HEK293 (cell line): ENCODE data around the gene GPR3.
A peak's percentile ranks its signal among the peaks of the same experiment; 100 is the strongest.

Source experiments
- CTCF ChIA-PET: fragments of 350-600 bp; formaldehyde crosslinking; extraction: SDS; loops from one replicate; lab custom pipeline; 2021; ENCODE audit warnings: antibody characterized with exemption; lab: Yijun Ruan, JAX
- POLR2A ChIA-PET: fragments of 300-600 bp; formaldehyde crosslinking; extraction: SDS; loops from one replicate; lab custom pipeline; 2020; ENCODE audit warnings: antibody characterized with exemption, inconsistent platforms; lab: Yijun Ruan, JAX
- H3K27ac ChIP-seq: fragments of 200-500 bp; sonication (Bioruptor generic); 2 replicates; pipeline ENCODE4 v1.5.1; 2014; ENCODE audit warnings: low read depth, low read length, control low read depth, inconsistent platforms; ENCODE audit errors: extremely low read depth
- H3K36me3 ChIP-seq, 2 experiments: fragments of 200-500 bp in 1 of 2; sonication (Bioruptor generic) in 1 of 2; 1 replicate in 1 of 2; 2 replicates in 1 of 2; pipeline ENCODE4 v1.5.1; 2014 to 2017; ENCODE audit warnings: inconsistent platforms in 2 of 2, low read length in 2 of 2; ENCODE audit not compliant: control insufficient read depth in 2 of 2, insufficient read depth in 1 of 2
- H3K4me1 ChIP-seq: fragments of 200-500 bp; sonication (Bioruptor generic); 2 replicates; pipeline ENCODE4 v1.5.1; 2014; ENCODE audit warnings: mild to moderate bottlenecking, low read length, inconsistent platforms; ENCODE audit not compliant: control insufficient read depth, insufficient read depth
- H3K4me3 ChIP-seq: 2 replicates; pipeline ENCODE4 v1.5.1; 2011; ENCODE audit warnings: low read depth, mild to moderate bottlenecking, control low read depth, low read length, moderate library complexity
- H3K9me3 ChIP-seq: fragments of 200-500 bp; sonication (Bioruptor generic); 2 replicates; pipeline ENCODE4 v1.5.1; 2014; ENCODE audit warnings: low read depth, low read length, inconsistent platforms; ENCODE audit not compliant: control insufficient read depth, insufficient read depth
- GLI2 ChIP-seq: fragments of 450-650 bp; formaldehyde crosslinking; IDR thresholded peaks from 2 replicates; pipeline ENCODE4; 2017; ENCODE audit warnings: missing biosample characterization, missing genetic modification characterization, low read depth, borderline replicate concordance
- SCRT2 ChIP-seq: fragments of 450-650 bp; formaldehyde crosslinking; IDR thresholded peaks from 2 replicates; pipeline ENCODE4 v1.5.1; 2016; ENCODE audit warnings: missing biosample characterization, missing genetic modification characterization
- SP7 ChIP-seq: fragments of 450-650 bp; formaldehyde crosslinking; IDR thresholded peaks from 2 replicates; pipeline ENCODE4 v1.5.1; 2016; ENCODE audit warnings: missing biosample characterization, missing genetic modification characterization
- ZBTB8A ChIP-seq: fragments of 450-650 bp; formaldehyde crosslinking; IDR thresholded peaks from 2 replicates; pipeline ENCODE4 v1.5.1; 2016; ENCODE audit warnings: missing biosample characterization, missing genetic modification characterization
- ZNF23 ChIP-seq: fragments of 450-650 bp; formaldehyde crosslinking; IDR thresholded peaks from 2 replicates; pipeline ENCODE4 v1.5.1; 2016; ENCODE audit warnings: missing biosample characterization, missing genetic modification characterization, borderline replicate concordance
- ZNF24 ChIP-seq: fragments of 450-650 bp; formaldehyde crosslinking; IDR thresholded peaks from 2 replicates; pipeline ENCODE4 v1.5.1; 2016; ENCODE audit warnings: missing biosample characterization, missing genetic modification characterization
- ZNF311 ChIP-seq: fragments of 450-650 bp; formaldehyde crosslinking; IDR thresholded peaks from 2 replicates; pipeline ENCODE4 v1.5.1; 2017; ENCODE audit warnings: missing biosample characterization, missing genetic modification characterization, borderline replicate concordance
- ZNF654 ChIP-seq: fragments of 450-650 bp; formaldehyde crosslinking; IDR thresholded peaks from 2 replicates; pipeline ENCODE4 v1.5.1; 2016; ENCODE audit warnings: low read depth, missing biosample characterization, missing genetic modification characterization
- ZNF76 ChIP-seq: fragments of 450-650 bp; formaldehyde crosslinking; IDR thresholded peaks from 2 replicates; pipeline ENCODE4; 2016; ENCODE audit warnings: low read depth, missing biosample characterization, missing genetic modification characterization, borderline replicate concordance
- ZSCAN4 ChIP-seq: fragments of 450-650 bp; formaldehyde crosslinking; IDR thresholded peaks from 2 replicates; pipeline ENCODE4 v1.5.1; 2017; ENCODE audit warnings: missing biosample characterization, missing genetic modification characterization
- TF ChIP-seq, protein P1 (sequence below): fragments of 450-650 bp; formaldehyde crosslinking; IDR thresholded peaks from 2 replicates; pipeline ENCODE4 v1.5.1; 2016; ENCODE audit warnings: missing biosample characterization, missing genetic modification characterization, borderline replicate concordance
- TF ChIP-seq, protein P2 (sequence below): fragments of 450-650 bp; formaldehyde crosslinking; IDR thresholded peaks from 2 replicates; pipeline ENCODE4 v1.5.1; 2016; ENCODE audit warnings: missing biosample characterization, missing genetic modification characterization, borderline replicate concordance
- TF ChIP-seq, protein P3 (sequence below): fragments of 450-650 bp; formaldehyde crosslinking; optimal IDR thresholded peaks from 2 replicates; pipeline ENCODE3; 2016; ENCODE audit warnings: missing biosample characterization, mild to moderate bottlenecking, missing genetic modification characterization
- TF ChIP-seq, protein P4 (sequence below): fragments of 450-650 bp; formaldehyde crosslinking; IDR thresholded peaks from 2 replicates; pipeline ENCODE4 v1.5.1; 2016; ENCODE audit warnings: missing biosample characterization, missing genetic modification characterization
- TF ChIP-seq, protein P5 (sequence below): fragments of 450-650 bp; formaldehyde crosslinking; IDR thresholded peaks from 2 replicates; pipeline ENCODE4 v1.5.1; 2017; ENCODE audit warnings: missing biosample characterization, missing genetic modification characterization
- TF ChIP-seq, protein P6 (sequence below): fragments of 450-650 bp; IDR thresholded peaks from 2 replicates; pipeline ENCODE4 v1.5.1; 2018; ENCODE audit warnings: missing biosample characterization, mild to moderate bottlenecking, missing genetic modification characterization

The GPR3 gene

DNA sequence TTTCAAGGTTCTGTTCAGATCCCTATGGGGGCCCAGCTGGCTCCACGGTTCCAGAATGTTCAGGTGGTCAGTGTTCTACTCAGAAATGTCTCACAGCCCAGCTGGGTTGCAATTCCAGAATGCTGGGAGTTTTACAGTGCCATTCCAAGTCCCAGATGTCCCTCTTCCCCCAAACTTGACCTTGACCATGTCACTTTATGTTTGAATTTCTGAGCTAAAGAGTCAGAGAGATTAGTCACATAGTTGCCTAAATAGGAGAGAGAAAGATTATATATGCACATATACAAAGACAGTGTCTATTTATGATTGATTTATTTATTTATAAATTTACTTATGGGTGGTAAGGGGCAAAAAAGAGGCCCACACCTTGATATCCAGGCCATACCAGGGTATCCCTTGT lies 2.5 kb downstream of the GPR3 start (continued):
- TF ChIP-seq, protein P1, sequence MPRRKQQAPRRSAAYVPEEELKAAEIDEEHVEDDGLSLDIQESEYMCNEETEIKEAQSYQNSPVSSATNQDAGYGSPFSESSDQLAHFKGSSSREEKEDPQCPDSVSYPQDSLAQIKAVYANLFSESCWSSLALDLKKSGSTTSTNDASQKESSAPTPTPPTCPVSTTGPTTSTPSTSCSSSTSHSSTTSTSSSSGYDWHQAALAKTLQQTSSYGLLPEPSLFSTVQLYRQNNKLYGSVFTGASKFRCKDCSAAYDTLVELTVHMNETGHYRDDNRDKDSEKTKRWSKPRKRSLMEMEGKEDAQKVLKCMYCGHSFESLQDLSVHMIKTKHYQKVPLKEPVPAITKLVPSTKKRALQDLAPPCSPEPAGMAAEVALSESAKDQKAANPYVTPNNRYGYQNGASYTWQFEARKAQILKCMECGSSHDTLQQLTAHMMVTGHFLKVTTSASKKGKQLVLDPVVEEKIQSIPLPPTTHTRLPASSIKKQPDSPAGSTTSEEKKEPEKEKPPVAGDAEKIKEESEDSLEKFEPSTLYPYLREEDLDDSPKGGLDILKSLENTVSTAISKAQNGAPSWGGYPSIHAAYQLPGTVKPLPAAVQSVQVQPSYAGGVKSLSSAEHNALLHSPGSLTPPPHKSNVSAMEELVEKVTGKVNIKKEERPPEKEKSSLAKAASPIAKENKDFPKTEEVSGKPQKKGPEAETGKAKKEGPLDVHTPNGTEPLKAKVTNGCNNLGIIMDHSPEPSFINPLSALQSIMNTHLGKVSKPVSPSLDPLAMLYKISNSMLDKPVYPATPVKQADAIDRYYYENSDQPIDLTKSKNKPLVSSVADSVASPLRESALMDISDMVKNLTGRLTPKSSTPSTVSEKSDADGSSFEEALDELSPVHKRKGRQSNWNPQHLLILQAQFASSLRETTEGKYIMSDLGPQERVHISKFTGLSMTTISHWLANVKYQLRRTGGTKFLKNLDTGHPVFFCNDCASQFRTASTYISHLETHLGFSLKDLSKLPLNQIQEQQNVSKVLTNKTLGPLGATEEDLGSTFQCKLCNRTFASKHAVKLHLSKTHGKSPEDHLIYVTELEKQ (tag by site-specific recombination) = no peak
- TF ChIP-seq, protein P2, sequence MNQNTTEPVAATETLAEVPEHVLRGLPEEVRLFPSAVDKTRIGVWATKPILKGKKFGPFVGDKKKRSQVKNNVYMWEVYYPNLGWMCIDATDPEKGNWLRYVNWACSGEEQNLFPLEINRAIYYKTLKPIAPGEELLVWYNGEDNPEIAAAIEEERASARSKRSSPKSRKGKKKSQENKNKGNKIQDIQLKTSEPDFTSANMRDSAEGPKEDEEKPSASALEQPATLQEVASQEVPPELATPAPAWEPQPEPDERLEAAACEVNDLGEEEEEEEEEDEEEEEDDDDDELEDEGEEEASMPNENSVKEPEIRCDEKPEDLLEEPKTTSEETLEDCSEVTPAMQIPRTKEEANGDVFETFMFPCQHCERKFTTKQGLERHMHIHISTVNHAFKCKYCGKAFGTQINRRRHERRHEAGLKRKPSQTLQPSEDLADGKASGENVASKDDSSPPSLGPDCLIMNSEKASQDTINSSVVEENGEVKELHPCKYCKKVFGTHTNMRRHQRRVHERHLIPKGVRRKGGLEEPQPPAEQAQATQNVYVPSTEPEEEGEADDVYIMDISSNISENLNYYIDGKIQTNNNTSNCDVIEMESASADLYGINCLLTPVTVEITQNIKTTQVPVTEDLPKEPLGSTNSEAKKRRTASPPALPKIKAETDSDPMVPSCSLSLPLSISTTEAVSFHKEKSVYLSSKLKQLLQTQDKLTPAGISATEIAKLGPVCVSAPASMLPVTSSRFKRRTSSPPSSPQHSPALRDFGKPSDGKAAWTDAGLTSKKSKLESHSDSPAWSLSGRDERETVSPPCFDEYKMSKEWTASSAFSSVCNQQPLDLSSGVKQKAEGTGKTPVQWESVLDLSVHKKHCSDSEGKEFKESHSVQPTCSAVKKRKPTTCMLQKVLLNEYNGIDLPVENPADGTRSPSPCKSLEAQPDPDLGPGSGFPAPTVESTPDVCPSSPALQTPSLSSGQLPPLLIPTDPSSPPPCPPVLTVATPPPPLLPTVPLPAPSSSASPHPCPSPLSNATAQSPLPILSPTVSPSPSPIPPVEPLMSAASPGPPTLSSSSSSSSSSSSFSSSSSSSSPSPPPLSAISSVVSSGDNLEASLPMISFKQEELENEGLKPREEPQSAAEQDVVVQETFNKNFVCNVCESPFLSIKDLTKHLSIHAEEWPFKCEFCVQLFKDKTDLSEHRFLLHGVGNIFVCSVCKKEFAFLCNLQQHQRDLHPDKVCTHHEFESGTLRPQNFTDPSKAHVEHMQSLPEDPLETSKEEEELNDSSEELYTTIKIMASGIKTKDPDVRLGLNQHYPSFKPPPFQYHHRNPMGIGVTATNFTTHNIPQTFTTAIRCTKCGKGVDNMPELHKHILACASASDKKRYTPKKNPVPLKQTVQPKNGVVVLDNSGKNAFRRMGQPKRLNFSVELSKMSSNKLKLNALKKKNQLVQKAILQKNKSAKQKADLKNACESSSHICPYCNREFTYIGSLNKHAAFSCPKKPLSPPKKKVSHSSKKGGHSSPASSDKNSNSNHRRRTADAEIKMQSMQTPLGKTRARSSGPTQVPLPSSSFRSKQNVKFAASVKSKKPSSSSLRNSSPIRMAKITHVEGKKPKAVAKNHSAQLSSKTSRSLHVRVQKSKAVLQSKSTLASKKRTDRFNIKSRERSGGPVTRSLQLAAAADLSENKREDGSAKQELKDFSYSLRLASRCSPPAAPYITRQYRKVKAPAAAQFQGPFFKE = no peak
- no peak for TF ChIP-seq ZBTB8A (tag by site-specific recombination)

DNA sequence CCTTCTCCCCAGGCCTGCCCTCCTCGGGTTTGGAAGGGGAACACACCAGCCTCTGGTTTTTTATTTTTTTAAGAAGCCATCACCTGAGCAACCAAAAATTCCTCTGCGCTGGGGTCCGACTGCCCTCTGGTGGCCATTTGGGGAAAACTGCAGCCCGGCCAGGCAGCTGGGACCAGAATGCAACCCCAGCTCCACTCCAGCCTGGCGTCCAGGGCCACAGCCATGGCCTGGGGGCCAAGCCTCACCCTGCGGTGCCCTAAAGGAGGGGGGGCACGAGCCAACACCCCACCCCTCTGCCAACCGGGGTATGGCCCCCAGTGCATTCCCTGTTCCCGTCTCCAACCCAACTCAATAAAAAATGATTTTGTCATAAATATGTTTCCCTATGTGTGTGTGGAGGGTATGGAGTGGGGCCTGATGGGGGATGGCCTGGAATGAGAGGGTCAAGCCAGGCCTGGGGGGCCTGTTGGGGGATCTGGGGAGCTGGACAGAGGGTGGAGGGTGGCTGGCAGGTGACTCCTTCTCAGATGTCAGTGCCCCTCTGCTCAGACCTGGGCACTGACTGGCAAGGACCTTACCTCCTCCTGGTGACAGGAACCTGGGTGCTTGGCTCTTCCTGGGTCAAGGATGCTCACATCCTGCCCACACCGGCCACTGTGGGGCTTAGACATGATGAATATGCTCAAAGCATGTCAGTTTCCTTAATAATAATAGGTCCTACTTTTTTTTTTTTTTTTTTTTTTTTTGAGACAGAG lies 3.2 kb downstream of the GPR3 start:
- ChIA-PET CTCF (interaction anchor here (0.5 to 7.4 kb wide), 33 partner anchors 9 to 351 kb away, joined by 3 to 202 read pairs (median 4); partner anchors contain the start of genes AHDC1, MAP3K6 and SYTL1), POLR2A (interaction anchor here (1.0 to 1.7 kb wide), 3 partner anchors 30 to 208 kb away, joined by 4 to 7 read pairs (median 5); partner anchors contain the start of gene AHDC1)
- no peak overlapping the region for H3K27ac ChIP-seq
- TF ChIP-seq ZNF24 = no peak
- TF ChIP-seq, protein P3, sequence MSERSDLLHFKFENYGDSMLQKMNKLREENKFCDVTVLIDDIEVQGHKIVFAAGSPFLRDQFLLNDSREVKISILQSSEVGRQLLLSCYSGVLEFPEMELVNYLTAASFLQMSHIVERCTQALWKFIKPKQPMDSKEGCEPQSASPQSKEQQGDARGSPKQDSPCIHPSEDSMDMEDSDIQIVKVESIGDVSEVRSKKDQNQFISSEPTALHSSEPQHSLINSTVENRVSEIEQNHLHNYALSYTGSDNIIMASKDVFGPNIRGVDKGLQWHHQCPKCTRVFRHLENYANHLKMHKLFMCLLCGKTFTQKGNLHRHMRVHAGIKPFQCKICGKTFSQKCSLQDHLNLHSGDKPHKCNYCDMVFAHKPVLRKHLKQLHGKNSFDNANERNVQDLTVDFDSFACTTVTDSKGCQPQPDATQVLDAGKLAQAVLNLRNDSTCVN (tag by site-specific recombination) = no peak
- TF ChIP-seq, protein P4, sequence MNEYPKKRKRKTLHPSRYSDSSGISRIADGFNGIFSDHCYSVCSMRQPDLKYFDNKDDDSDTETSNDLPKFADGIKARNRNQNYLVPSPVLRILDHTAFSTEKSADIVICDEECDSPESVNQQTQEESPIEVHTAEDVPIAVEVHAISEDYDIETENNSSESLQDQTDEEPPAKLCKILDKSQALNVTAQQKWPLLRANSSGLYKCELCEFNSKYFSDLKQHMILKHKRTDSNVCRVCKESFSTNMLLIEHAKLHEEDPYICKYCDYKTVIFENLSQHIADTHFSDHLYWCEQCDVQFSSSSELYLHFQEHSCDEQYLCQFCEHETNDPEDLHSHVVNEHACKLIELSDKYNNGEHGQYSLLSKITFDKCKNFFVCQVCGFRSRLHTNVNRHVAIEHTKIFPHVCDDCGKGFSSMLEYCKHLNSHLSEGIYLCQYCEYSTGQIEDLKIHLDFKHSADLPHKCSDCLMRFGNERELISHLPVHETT (tag by site-specific recombination) = no peak
- no peak for TF ChIP-seq ZNF23 (tag by site-specific recombination)
- no peak for TF ChIP-seq ZSCAN4 (tag by site-specific recombination)
- TF ChIP-seq, protein P5, sequence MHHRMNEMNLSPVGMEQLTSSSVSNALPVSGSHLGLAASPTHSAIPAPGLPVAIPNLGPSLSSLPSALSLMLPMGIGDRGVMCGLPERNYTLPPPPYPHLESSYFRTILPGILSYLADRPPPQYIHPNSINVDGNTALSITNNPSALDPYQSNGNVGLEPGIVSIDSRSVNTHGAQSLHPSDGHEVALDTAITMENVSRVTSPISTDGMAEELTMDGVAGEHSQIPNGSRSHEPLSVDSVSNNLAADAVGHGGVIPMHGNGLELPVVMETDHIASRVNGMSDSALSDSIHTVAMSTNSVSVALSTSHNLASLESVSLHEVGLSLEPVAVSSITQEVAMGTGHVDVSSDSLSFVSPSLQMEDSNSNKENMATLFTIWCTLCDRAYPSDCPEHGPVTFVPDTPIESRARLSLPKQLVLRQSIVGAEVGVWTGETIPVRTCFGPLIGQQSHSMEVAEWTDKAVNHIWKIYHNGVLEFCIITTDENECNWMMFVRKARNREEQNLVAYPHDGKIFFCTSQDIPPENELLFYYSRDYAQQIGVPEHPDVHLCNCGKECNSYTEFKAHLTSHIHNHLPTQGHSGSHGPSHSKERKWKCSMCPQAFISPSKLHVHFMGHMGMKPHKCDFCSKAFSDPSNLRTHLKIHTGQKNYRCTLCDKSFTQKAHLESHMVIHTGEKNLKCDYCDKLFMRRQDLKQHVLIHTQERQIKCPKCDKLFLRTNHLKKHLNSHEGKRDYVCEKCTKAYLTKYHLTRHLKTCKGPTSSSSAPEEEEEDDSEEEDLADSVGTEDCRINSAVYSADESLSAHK (tag by site-specific recombination) = no peak
- TF ChIP-seq ZNF654 = peak; percentile 80
- TF ChIP-seq SP7 (tag by site-specific recombination) = peak; percentile 42
- no peak for TF ChIP-seq ZNF311 (tag by site-specific recombination)
- TF ChIP-seq ZNF76 (tag by site-specific recombination) = 0 out of 2 replicates have a peak, but pooled peaks have one; percentile 20
- no peak for TF ChIP-seq GLI2 (tag by site-specific recombination)
- TF ChIP-seq SCRT2 = no peak
- TF ChIP-seq, protein P6, sequence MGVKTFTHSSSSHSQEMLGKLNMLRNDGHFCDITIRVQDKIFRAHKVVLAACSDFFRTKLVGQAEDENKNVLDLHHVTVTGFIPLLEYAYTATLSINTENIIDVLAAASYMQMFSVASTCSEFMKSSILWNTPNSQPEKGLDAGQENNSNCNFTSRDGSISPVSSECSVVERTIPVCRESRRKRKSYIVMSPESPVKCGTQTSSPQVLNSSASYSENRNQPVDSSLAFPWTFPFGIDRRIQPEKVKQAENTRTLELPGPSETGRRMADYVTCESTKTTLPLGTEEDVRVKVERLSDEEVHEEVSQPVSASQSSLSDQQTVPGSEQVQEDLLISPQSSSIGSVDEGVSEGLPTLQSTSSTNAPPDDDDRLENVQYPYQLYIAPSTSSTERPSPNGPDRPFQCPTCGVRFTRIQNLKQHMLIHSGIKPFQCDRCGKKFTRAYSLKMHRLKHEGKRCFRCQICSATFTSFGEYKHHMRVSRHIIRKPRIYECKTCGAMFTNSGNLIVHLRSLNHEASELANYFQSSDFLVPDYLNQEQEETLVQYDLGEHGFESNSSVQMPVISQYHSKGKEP (tag by site-specific recombination) = 0 out of 2 replicates have a peak, but pooled peaks have one; percentile 16

More for the DNA sequence above, 3.2 kb downstream of the GPR3 start:
- Histone ChIP-seq H3K4me3 (no peak overlapping the region), H3K4me1 (no peaks in the 10 kb centered on the region), H3K36me3 (no peaks in the 10 kb centered on the region), H3K9me3 (no peaks in the 10 kb centered on the region)
